Natural killer cell (primary cell): ENCODE measurements around the gene MFGE8. TPM values are rescaled to one million over a fixed set of nuclear protein-coding genes. Genes with fewer than 3 reads are reported as not detected.

Experiments
- ATAC-seq, 3 donors: fragments of 150-1000 bp in 2 of 3; fragments of 200-7000 bp in 1 of 3; cut with Tn5 transposase; 1 replicate in 1 of 3; 2 replicates in 2 of 3; pipeline ENCODE4 v1.10.0; 2021; ENCODE audit warnings: mild to moderate bottlenecking in 2 of 3, moderate library complexity in 2 of 3
- DNase-seq, 2 donors: peaks; one replicate each; pipeline versions ENCODE4 v3.0.0 to v3.0.0-alpha.2; 2013 to 2021; ENCODE audit warnings: mixed read lengths in 1 of 2
- H3K27ac ChIP-seq: one replicate; pipeline ENCODE4 v1.5.1; 2013; ENCODE audit warnings: mild to moderate bottlenecking, low read length
- H3K27me3 ChIP-seq: one replicate; pipeline ENCODE4 v1.6.1; 2013; ENCODE audit warnings: low read length; ENCODE audit not compliant: control insufficient read depth, insufficient read depth
- H3K36me3 ChIP-seq: one replicate; pipeline ENCODE4 v1.6.1; 2013; ENCODE audit warnings: low read length; ENCODE audit not compliant: control insufficient read depth, insufficient read depth
- H3K4me1 ChIP-seq: one replicate; pipeline ENCODE4 v1.6.1; 2013; ENCODE audit warnings: low read length; ENCODE audit not compliant: control insufficient read depth, insufficient read depth
- H3K4me3 ChIP-seq: one replicate; pipeline ENCODE4 v1.5.1; 2013; ENCODE audit warnings: low read length
- H3K9me3 ChIP-seq: one replicate; pipeline ENCODE4 v1.6.1; 2013; ENCODE audit warnings: low read length; ENCODE audit not compliant: control insufficient read depth, insufficient read depth
- H3K27ac Mint-ChIP-seq, 2 donors: one replicate each; pipeline ENCODE4 v1.8.0; 2022; ENCODE audit warnings: mild to moderate bottlenecking in 2 of 2, mixed read lengths in 2 of 2, moderate library complexity in 1 of 2
- H3K27me3 Mint-ChIP-seq, 2 donors: one replicate each; pipeline ENCODE4 v1.8.0; 2022; ENCODE audit warnings: low read depth in 2 of 2, mixed read lengths in 2 of 2
- H3K36me3 Mint-ChIP-seq: one replicate; pipeline ENCODE4 v1.8.0; 2022; ENCODE audit warnings: mixed read lengths
- H3K4me1 Mint-ChIP-seq, 2 donors: one replicate each; pipeline ENCODE4 v1.8.0; 2022; ENCODE audit warnings: mixed read lengths in 2 of 2
- H3K4me3 Mint-ChIP-seq: one replicate; pipeline ENCODE4 v1.8.0; 2022; ENCODE audit warnings: mild to moderate bottlenecking, moderate library complexity, mixed read lengths
- H3K9me3 Mint-ChIP-seq, 2 donors: one replicate each; pipeline ENCODE4 v1.8.0; 2022; ENCODE audit warnings: mixed read lengths in 2 of 2
- CTCF ChIP-seq: fragments of 200-600 bp; IDR thresholded peaks from one replicate; pipeline ENCODE4 v1.8.0; 2022; ENCODE audit warnings: antibody characterized with exemption
- WGBS: methylation state at CpG from one replicate; pipeline ENCODE4 v1.1.7; 2013; ENCODE audit warnings: missing lambda C conversion rate; ENCODE audit not compliant: insufficient coverage; 5-methylcytosine and 5-hydroxymethylcytosine counted together
- intact Hi-C: fragments of 100-400 bp; cut with micrococcal nuclease; formaldehyde crosslinking; loops from one replicate; pipeline ENCODE4 v1.14.2; 2022
- total RNA-seq, 4 donors: library from RNA; stranded (reverse); fragments of 120-200 nt in 1 of 4; gene quantifications; one replicate each; pipeline versions ENCODE4 v1.2.3 to v1.2.4, GENCODE V29; 2013 to 2022

MFGE8 gene
- total RNA-seq, 3 donors from 2014 or later (not counting 1 experiment from before 2014, with no cell fraction given): 39.0 to 110 (median 72.5) TPM

- H3K4me1 ChIP-seq: peaks cover 15% of the 10 kb centered on the region
- no peaks in the 10 kb centered on the region for H3K9me3 ChIP-seq
- peak; percentile 98 for TF ChIP-seq CTCF
- DNase-seq (peak; percentile 74 to 97), ATAC-seq (peak; percentile 87 to 95 (median 90))
- Mint-ChIP-seq H3K9me3 (no peaks in the 10 kb centered on the region), H3K36me3 (no peaks in the 10 kb centered on the region), H3K4me1 (peaks cover 7 to 14% of the 10 kb centered on the region in 2 donors), H3K27me3 (no peaks in the 10 kb centered on the region), H3K4me3 (no peak overlapping the region), H3K27ac (no peak overlapping the region)
- WGBS: 38% methylated on average over 10 of the region's 10 CpGs
- no peaks in the 10 kb centered on the region for H3K36me3 ChIP-seq
- intact Hi-C loops: loop anchor here (1.0 to 5.0 kb wide), 3 partner anchors 113 to 282 kb away; partner anchors contain the start of gene AEN
- H3K27ac ChIP-seq: peak overlapping the region; percentile 54
- H3K27me3 ChIP-seq: no peaks in the 10 kb centered on the region
- H3K4me3 ChIP-seq: no peak overlapping the region
Observed at GRCh38 chr15:88904624-88905327, 8.4 kb downstream of the MFGE8 start.

- H3K36me3 Mint-ChIP-seq: no peaks in the 10 kb centered on the region
- no peaks in the 10 kb centered on the region for H3K27me3 Mint-ChIP-seq
- Histone ChIP-seq H3K36me3 (no peaks in the 10 kb centered on the region), H3K4me1 (peaks cover 15% of the 10 kb centered on the region), H3K27ac (peak overlapping the region; percentile 54), H3K27me3 (no peaks in the 10 kb centered on the region), H3K9me3 (no peaks in the 10 kb centered on the region), H3K4me3 (no peak overlapping the region)
- H3K9me3 Mint-ChIP-seq: no peaks in the 10 kb centered on the region
- H3K27ac Mint-ChIP-seq: no peak overlapping the region
- 93% methylated on average over 2 of the region's 2 CpGs for WGBS
- DNase-seq: no peak
- no peak overlapping the region for H3K4me3 Mint-ChIP-seq
- peaks cover 7 to 14% of the 10 kb centered on the region in 2 donors for H3K4me1 Mint-ChIP-seq
- no peak for TF ChIP-seq CTCF
- intact Hi-C loops: loop anchor here (1.0 to 2.0 kb wide), 2 partner anchors 113 to 273 kb away; no protein-coding TSS in a partner anchor
- peak in 1 of 3 donors; percentile 4 for ATAC-seq
Observed at GRCh38 chr15:88904257-88904623, 8.9 kb downstream of the MFGE8 start.

- intact Hi-C loops: no loop called here
- no peak for TF ChIP-seq CTCF
- H3K36me3 ChIP-seq: no peaks in the 10 kb centered on the region
- H3K4me3 ChIP-seq: no peak overlapping the region
- ATAC-seq (no peak), DNase-seq (no peak)
- H3K9me3 ChIP-seq: no peaks in the 10 kb centered on the region
- Mint-ChIP-seq H3K36me3 (no peaks in the 10 kb centered on the region), H3K4me3 (no peak overlapping the region), H3K27me3 (no peaks in the 10 kb centered on the region), H3K27ac (no peak overlapping the region), H3K4me1 (peaks cover 7 to 14% of the 10 kb centered on the region in 2 donors), H3K9me3 (no peaks in the 10 kb centered on the region)
- peaks cover 15% of the 10 kb centered on the region for H3K4me1 ChIP-seq
- no peaks in the 10 kb centered on the region for H3K27me3 ChIP-seq
- no peak overlapping the region for H3K27ac ChIP-seq
- 100% methylated on average over 2 of the region's 2 CpGs for WGBS
Observed at GRCh38 chr15:88902846-88903245, 10.3 kb downstream of the MFGE8 start.
